GM12878 (cell line): ENCODE data around the gene USP11. TPM values are rescaled to one million over a fixed set of nuclear protein-coding genes. Genes with fewer than 3 reads are reported as not detected.

ENCODE experiments used
- BCL11A ChIP-seq: IDR thresholded peaks from 2 replicates; pipeline ENCODE4 v1.6.1; 2011; ENCODE audit warnings: low read depth, low read length
- CEBPB ChIP-seq, 2 experiments: fragments of 150-350 bp in 1 of 2; IDR thresholded peaks; 2 replicates each; pipeline ENCODE4 v1.6.1; 2012 to 2014; ENCODE audit warnings: low read depth in 2 of 2, low read length in 2 of 2, borderline replicate concordance in 1 of 2, inconsistent platforms in 1 of 2
- CREB1 ChIP-seq: IDR thresholded peaks from 2 replicates; pipeline ENCODE4 v1.6.1; 2012; ENCODE audit warnings: low read depth, mild to moderate bottlenecking, inconsistent platforms
- EGR1 ChIP-seq, 2 experiments: IDR thresholded peaks; 1 replicate in 1 of 2; 2 replicates in 1 of 2; pipeline ENCODE4 v1.6.1; 2011 to 2012; ENCODE audit warnings: low read depth in 2 of 2, low read length in 2 of 2, borderline replicate concordance in 1 of 2, mild to moderate bottlenecking in 1 of 2, moderate library complexity in 1 of 2
- ETV6 ChIP-seq, 2 experiments: fragments of 450-650 bp in 1 of 2; IDR thresholded peaks in 1 of 2; conservative IDR thresholded peaks in 1 of 2; 2 replicates each; pipeline ENCODE4 v1.6.1; 2014; ENCODE audit warnings: antibody characterized with exemption in 1 of 2, borderline replicate concordance in 1 of 2, low read depth in 1 of 2, mild to moderate bottlenecking in 1 of 2, moderate library complexity in 1 of 2
- FOXM1 ChIP-seq: IDR thresholded peaks from 2 replicates; pipeline ENCODE4 v1.6.1; 2012; ENCODE audit warnings: low read depth, mild to moderate bottlenecking, inconsistent platforms, low read length, moderate library complexity
- IKZF1 ChIP-seq: fragments of 450-650 bp; conservative IDR thresholded peaks from 2 replicates; pipeline ENCODE4 v1.6.1; 2017; ENCODE audit warnings: antibody characterized with exemption, mild to moderate bottlenecking
- IKZF2 ChIP-seq, 2 experiments: fragments of 450-650 bp; IDR thresholded peaks; 2 replicates each; pipeline ENCODE4 v1.6.1; 2017; ENCODE audit warnings: mild to moderate bottlenecking in 2 of 2, moderate library complexity in 2 of 2
- IRF3 ChIP-seq: fragments of 450-650 bp; IDR thresholded peaks from 2 replicates; pipeline ENCODE4 v1.6.1; 2014; ENCODE audit warnings: mild to moderate bottlenecking
- MXI1 ChIP-seq: fragments of 150-350 bp; IDR thresholded peaks from 2 replicates; pipeline ENCODE4 v1.6.1; 2011; ENCODE audit warnings: low read depth, mild to moderate bottlenecking, inconsistent platforms, low read length, improper control_type of control experiment
- NFYB ChIP-seq: IDR thresholded peaks from 2 replicates; pipeline ENCODE4 v1.6.1; 2011; ENCODE audit warnings: low read depth, mild to moderate bottlenecking, low read length, improper control_type of control experiment, moderate library complexity; ENCODE audit not compliant: insufficient read depth
- NR2C2 ChIP-seq: IDR thresholded peaks from 2 replicates; pipeline ENCODE4 v1.6.1; 2011; ENCODE audit warnings: borderline replicate concordance, low read depth; ENCODE audit not compliant: control insufficient read depth, insufficient read length
- PAX8 ChIP-seq: fragments of 450-650 bp; IDR thresholded peaks from 2 replicates; pipeline ENCODE4 v1.6.1; 2017; ENCODE audit warnings: mild to moderate bottlenecking, moderate library complexity
- PKNOX1 ChIP-seq: fragments of 450-650 bp; IDR thresholded peaks from 2 replicates; pipeline ENCODE4 v1.6.1; 2016; ENCODE audit warnings: mild to moderate bottlenecking
- RB1 ChIP-seq: fragments of 450-650 bp; formaldehyde crosslinking; IDR thresholded peaks from 2 replicates; pipeline ENCODE4 v1.6.1; 2017; ENCODE audit warnings: mild to moderate bottlenecking, borderline replicate concordance
- RBBP5 ChIP-seq: fragments of 200-600 bp; sonication (generic); conservative IDR thresholded peaks from 2 replicates; pipeline ENCODE4 v1.6.1; 2016
- SMAD5 ChIP-seq: IDR thresholded peaks from 2 replicates; pipeline ENCODE4 v1.6.1; 2016; ENCODE audit warnings: antibody characterized with exemption, low read depth
- SUZ12 ChIP-seq: fragments of 200-600 bp; sonication (generic); IDR thresholded peaks from one replicate; pipeline ENCODE4 v1.6.1; 2018; ENCODE audit warnings: antibody characterized with exemption, mild to moderate bottlenecking; ENCODE audit not compliant: unreplicated experiment
- TCF12 ChIP-seq: IDR thresholded peaks from 2 replicates; pipeline ENCODE4 v1.6.1; 2011; ENCODE audit warnings: low read depth, mild to moderate bottlenecking, low read length
- USF1 ChIP-seq: IDR thresholded peaks from 2 replicates; pipeline ENCODE4 v1.6.1; 2011; ENCODE audit warnings: borderline replicate concordance, low read depth, mild to moderate bottlenecking, moderate library complexity, mixed read lengths, low read length; ENCODE audit not compliant: insufficient read depth; ENCODE audit errors: extremely low read length
- ZBED1 ChIP-seq: IDR thresholded peaks from 2 replicates; pipeline ENCODE4 v1.6.1; 2016; ENCODE audit warnings: borderline replicate concordance
- ZBTB11 ChIP-seq: fragments of 450-650 bp; formaldehyde crosslinking; IDR thresholded peaks from 2 replicates; pipeline ENCODE4 v1.5.0; 2022; ENCODE audit warnings: mild to moderate bottlenecking, missing genetic modification characterization
- ZNF384 ChIP-seq: IDR thresholded peaks from 2 replicates; pipeline ENCODE4 v1.6.1; 2012; ENCODE audit warnings: low read depth, mild to moderate bottlenecking, low read length, improper control_type of control experiment, borderline replicate concordance
- polyA plus RNA-seq, 11 experiments: library from polyadenylated mRNA; depleted of rRNA in 4 of 11; unstranded in 6 of 11; stranded (reverse) in 5 of 11; fragments of >200 nt; fragmentation: Nextera tagmentation in 4 of 11; fragmentation: Illumina TruSeq in 1 of 11; extraction: Ambion mirVana in 4 of 11; extraction: Trizol in 1 of 11; gene quantifications; 1 replicate in 1 of 11; 2 replicates in 10 of 11; pipeline versions ENCODE4 v1.2.1 to v1.2.3, GENCODE V29; 2011 to 2016; ENCODE audit warnings: inconsistent platforms in 2 of 11, missing spikeins in 2 of 11, low read depth in 1 of 11
- total RNA-seq, 4 experiments: library from RNA; depleted of rRNA in 3 of 4; stranded (reverse); fragments of >200 nt in 3 of 4; fragmentation: Illumina TruSeq in 1 of 4; extraction: Trizol in 1 of 4; gene quantifications; 2 replicates each; pipeline versions ENCODE4 v1.2.1 to v1.2.3, GENCODE V29; 2013 to 2021

The USP11 gene
- total and polyA plus RNA-seq, 10 of the 15 experiments (the other 5 are each of a cell fraction or from before 2014, with no cell fraction given): 3.3 to 44.0 (median 20.9) TPM

- TF ChIP-seq EGR1 (IDR thresholded peaks at IDR 0.05; ENCODE audit: borderline replicate concordance in 1 of 2, low read depth in 2 of 2, low read length in 2 of 2) (peak; percentile 35 to 43; a peak in 2 of 3 replicates), ZBTB11 (CRISPR knock-in tag) (no peak), SUZ12 (no peak), TCF12 (0 out of 2 replicates have a peak, but pooled peaks have one; percentile 26), PAX8 (no peak), IKZF2 (IDR thresholded peaks at IDR 0.05) (no peak), ETV6 (conservative IDR thresholded peaks at IDR 0.05 in 1 of 2, IDR thresholded peaks at IDR 0.05 in 1 of 2; ENCODE audit: borderline replicate concordance in 1 of 2, low read depth in 1 of 2) (no peak), SMAD5 (no peak), ZBED1 (no peak), ZNF384 (no peak), IRF3 (0 out of 2 replicates have a peak, but pooled peaks have one; percentile 22), RBBP5 (no peak), NR2C2 (no peak), IKZF1 (peak; percentile 85), CEBPB (IDR thresholded peaks at IDR 0.05; ENCODE audit: borderline replicate concordance in 1 of 2, low read depth in 2 of 2, low read length in 2 of 2) (no peak), FOXM1 (no peak), RB1 (peak; percentile 84), BCL11A (0 out of 2 replicates have a peak, but pooled peaks have one; percentile 13), USF1 (no peak), MXI1 (no peak), NFYB (peak; percentile 46; the same call in 1 of the 2 replicates), PKNOX1 (no peak), CREB1 (no peak)
These were observed 14.4 kb upstream of the USP11 start, which contains the start of gene CDK16 (continued) for GRCh38 chrX:47218280-47218919.
